ENCODE data around the gene JMJD4. TPM values are rescaled to one million over a fixed set of nuclear protein-coding genes. Genes with fewer than 3 reads are reported as not detected.

The JMJD4 gene
- total and polyA plus RNA-seq, 2 of the 4 experiments (the other 2 are of a cell fraction), result 24.6 to 28.5 TPM

DNA sequence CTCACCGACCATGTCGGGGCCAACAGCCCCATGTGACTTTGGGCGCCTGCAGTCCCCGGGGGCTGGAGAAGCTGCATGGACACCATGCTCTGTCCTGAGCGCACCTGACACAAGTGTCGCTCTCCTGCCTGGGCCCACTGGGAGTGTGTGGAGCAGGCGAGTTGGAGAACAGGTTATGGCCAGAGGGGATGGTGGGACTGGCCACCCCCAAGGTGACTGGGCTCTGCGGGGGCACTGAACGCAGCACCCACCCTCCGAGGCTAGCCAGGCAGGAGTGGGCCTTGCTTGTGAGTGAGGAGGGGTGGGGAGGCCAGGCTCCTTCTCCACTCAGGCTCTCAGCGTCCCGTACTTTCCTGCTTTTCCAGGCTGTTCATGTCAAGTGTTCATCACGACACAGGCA is 35.7 kb upstream of the JMJD4 start:
- Histone ChIP-seq H2AK5ac (ENCODE audit: low read depth, low read length) (no peak overlapping the region), H2AFZ (replicated peaks; ENCODE audit: low read length, poor library complexity) (no peak overlapping the region), H3K23ac (ENCODE audit: low read depth, low read length) (no peak overlapping the region), H2BK5ac (ENCODE audit: low read depth, low read length, poor library complexity, severe bottlenecking) (no peak overlapping the region), H2BK20ac (ENCODE audit: low read depth, low read length) (no peak overlapping the region), H4K91ac (ENCODE audit: insufficient read depth, low read depth, low read length) (no peak overlapping the region), H4K5ac (ENCODE audit: low read depth, low read length) (no peak overlapping the region), H3K9me3 (ENCODE audit: control insufficient read depth, insufficient read depth, low read length) (no peaks in the 10 kb centered on the region), H3K4me2 (ENCODE audit: low read depth, low read length) (no peak overlapping the region), H2BK15ac (ENCODE audit: low read depth, low read length) (no peak overlapping the region), H3K4me3 (ENCODE audit: insufficient read depth, low read depth, low read length) (no peak overlapping the region), H4K8ac (ENCODE audit: low read depth in 2 of 2, low read length in 2 of 2) (no peak overlapping the region), H3K9ac (ENCODE audit: low read depth, low read length) (no peak overlapping the region), H4K20me1 (ENCODE audit: insufficient read depth, low read length) (peaks cover 20% of the 10 kb centered on the region), H2AK9ac (replicated peaks; ENCODE audit: low read depth, low read length, poor library complexity) (no peak overlapping the region), H3K9me1 (ENCODE audit: insufficient read depth, low read length) (peaks cover 16% of the 10 kb centered on the region), H3K4ac (ENCODE audit: low read depth, low read length) (no peak overlapping the region), H3K27me3 (ENCODE audit: control insufficient read depth, insufficient read depth, low read length) (no peaks in the 10 kb centered on the region), H3K79me1 (ENCODE audit: low read depth in 1 of 2, low read length in 2 of 2) (peaks cover 5 to 27% of the 10 kb centered on the region in 2 experiments; a peak in 3 of 4 replicates), H3K27ac (ENCODE audit: insufficient read depth, low read length) (no peak overlapping the region), H3K36me3 (ENCODE audit: control insufficient read depth, insufficient read depth, low read length) (peaks cover 33% of the 10 kb centered on the region), H2BK120ac (ENCODE audit: low read depth, low read length) (no peak overlapping the region), H3K56ac (ENCODE audit: extremely low read depth, insufficient read depth, low read length) (no peak overlapping the region), H3K18ac (ENCODE audit: low read depth, low read length) (no peak overlapping the region), H3K4me1 (ENCODE audit: control insufficient read depth, insufficient read depth, low read length) (peaks cover 4% of the 10 kb centered on the region), H3K14ac (replicated peaks; ENCODE audit: low read depth, low read length) (no peak overlapping the region)
- 95% methylated on average over 7 of the region's 13 CpGs; no CpG with 5 or more reads in 1 of the 2 experiments for WGBS, 2 experiments (ENCODE audit: extremely low coverage in 2 of 2, insufficient read length in 1 of 2)
- TF ChIP-seq FOS (IDR thresholded peaks at IDR 0.05; ENCODE audit: low read depth, low read length) (no peak), MXI1 (IDR thresholded peaks at IDR 0.05; ENCODE audit: borderline replicate concordance, low read depth, low read length) (no peak), POLR2A (IDR thresholded peaks at IDR 0.05; ENCODE audit: low read depth, low read length) (no peak), RFX5 (IDR thresholded peaks at IDR 0.05; ENCODE audit: low read depth, low read length) (no peak), RAD21 (IDR thresholded peaks at IDR 0.05; ENCODE audit: low read length) (no peak), SMC3 (IDR thresholded peaks at IDR 0.05; ENCODE audit: low read depth, low read length) (no peak), BHLHE40 (IDR thresholded peaks at IDR 0.05; ENCODE audit: low read depth, low read length) (no peak), RCOR1 (IDR thresholded peaks at IDR 0.05; ENCODE audit: insufficient replicate concordance, low read length) (no peak), CHD1 (IDR thresholded peaks at IDR 0.05; ENCODE audit: low read depth, low read length) (no peak), MAFK (IDR thresholded peaks at IDR 0.05; ENCODE audit: low read depth, low read length) (no peak), MAZ (IDR thresholded peaks at IDR 0.05; ENCODE audit: borderline replicate concordance, low read depth, low read length) (no peak), CEBPB (IDR thresholded peaks at IDR 0.05; ENCODE audit: low read depth, low read length) (no peak), NFE2L2 (IDR thresholded peaks at IDR 0.05; ENCODE audit: low read depth, low read length) (no peak)
- TF ChIP-seq, protein P1, sequence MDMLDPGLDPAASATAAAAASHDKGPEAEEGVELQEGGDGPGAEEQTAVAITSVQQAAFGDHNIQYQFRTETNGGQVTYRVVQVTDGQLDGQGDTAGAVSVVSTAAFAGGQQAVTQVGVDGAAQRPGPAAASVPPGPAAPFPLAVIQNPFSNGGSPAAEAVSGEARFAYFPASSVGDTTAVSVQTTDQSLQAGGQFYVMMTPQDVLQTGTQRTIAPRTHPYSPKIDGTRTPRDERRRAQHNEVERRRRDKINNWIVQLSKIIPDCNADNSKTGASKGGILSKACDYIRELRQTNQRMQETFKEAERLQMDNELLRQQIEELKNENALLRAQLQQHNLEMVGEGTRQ (IDR thresholded peaks at IDR 0.05; ENCODE audit: low read depth, low read length), result no peak
- TF ChIP-seq, protein P2, sequence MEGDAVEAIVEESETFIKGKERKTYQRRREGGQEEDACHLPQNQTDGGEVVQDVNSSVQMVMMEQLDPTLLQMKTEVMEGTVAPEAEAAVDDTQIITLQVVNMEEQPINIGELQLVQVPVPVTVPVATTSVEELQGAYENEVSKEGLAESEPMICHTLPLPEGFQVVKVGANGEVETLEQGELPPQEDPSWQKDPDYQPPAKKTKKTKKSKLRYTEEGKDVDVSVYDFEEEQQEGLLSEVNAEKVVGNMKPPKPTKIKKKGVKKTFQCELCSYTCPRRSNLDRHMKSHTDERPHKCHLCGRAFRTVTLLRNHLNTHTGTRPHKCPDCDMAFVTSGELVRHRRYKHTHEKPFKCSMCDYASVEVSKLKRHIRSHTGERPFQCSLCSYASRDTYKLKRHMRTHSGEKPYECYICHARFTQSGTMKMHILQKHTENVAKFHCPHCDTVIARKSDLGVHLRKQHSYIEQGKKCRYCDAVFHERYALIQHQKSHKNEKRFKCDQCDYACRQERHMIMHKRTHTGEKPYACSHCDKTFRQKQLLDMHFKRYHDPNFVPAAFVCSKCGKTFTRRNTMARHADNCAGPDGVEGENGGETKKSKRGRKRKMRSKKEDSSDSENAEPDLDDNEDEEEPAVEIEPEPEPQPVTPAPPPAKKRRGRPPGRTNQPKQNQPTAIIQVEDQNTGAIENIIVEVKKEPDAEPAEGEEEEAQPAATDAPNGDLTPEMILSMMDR (conservative IDR thresholded peaks at IDR 0.05; ENCODE audit: low read depth, low read length), result no peak
- TF ChIP-seq, protein P3, sequence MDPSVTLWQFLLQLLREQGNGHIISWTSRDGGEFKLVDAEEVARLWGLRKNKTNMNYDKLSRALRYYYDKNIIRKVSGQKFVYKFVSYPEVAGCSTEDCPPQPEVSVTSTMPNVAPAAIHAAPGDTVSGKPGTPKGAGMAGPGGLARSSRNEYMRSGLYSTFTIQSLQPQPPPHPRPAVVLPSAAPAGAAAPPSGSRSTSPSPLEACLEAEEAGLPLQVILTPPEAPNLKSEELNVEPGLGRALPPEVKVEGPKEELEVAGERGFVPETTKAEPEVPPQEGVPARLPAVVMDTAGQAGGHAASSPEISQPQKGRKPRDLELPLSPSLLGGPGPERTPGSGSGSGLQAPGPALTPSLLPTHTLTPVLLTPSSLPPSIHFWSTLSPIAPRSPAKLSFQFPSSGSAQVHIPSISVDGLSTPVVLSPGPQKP (IDR thresholded peaks at IDR 0.05; ENCODE audit: borderline replicate concordance, low read depth, low read length), result no peak
- ATAC-seq (ENCODE audit: low read depth) (no peak), DNase-seq (no peak)
- POLR2A ChIA-PET (ENCODE audit: unreplicated experiment), result no interaction called here
- in situ Hi-C loops (cut with MboI; ENCODE audit: low sequenced_read_pairs), result no loop called here
- BruUV-seq (replicated peaks), result no TSS peak
- CTCF ChIA-PET, result no interaction called here
- dilution Hi-C loops (cut with HindIII; ENCODE audit: low sequenced_read_pairs, unreplicated experiment), result no loop called here
- intact Hi-C loops (cut with micrococcal nuclease), result no loop called here
